Measurements from ENCODE around the gene HLA-E. TPM values are rescaled to one million over a fixed set of nuclear protein-coding genes. Genes with fewer than 3 reads are reported as not detected.
A peak's percentile ranks its signal among the peaks of the same experiment; 100 is the strongest.
"Not testable (repeated sequence)": the region's sequence is repeated elsewhere in the genome, so short reads cannot be mapped to it uniquely, and the experiment has no call there.

Gene HLA-E
- total and polyA plus RNA-seq, 4 donors = 502 to 1,209 (median 614) TPM

GRCh38 chr6:30497714-30498113 is 8.4 kb downstream of the HLA-E start:
- Histone ChIP-seq H3K9me3 (ENCODE audit: control insufficient read depth in 4 of 4, insufficient read depth in 3 of 4, low read length in 3 of 4) (no peaks in the 10 kb centered on the region), H3K4me1 (ENCODE audit: control insufficient read depth in 5 of 5, insufficient read depth in 5 of 5, low read length in 5 of 5) (peaks cover 0 to 6% (median 0%) of the 10 kb centered on the region in 5 donors), H3K9ac (ENCODE audit: insufficient read depth in 1 of 2, low read length in 2 of 2) (no peak overlapping the region), H3K27ac (ENCODE audit: low read depth in 1 of 2, low read length in 1 of 2) (peak overlapping the region in 1 of 2 donors; percentile 28), H3K27me3 (ENCODE audit: control insufficient read depth in 3 of 3, insufficient read depth in 3 of 3, low read length in 2 of 3) (peaks cover 0 to 4% (median 0%) of the 10 kb centered on the region in 3 donors), H3K36me3 (ENCODE audit: control insufficient read depth in 4 of 4, insufficient read depth in 4 of 4, low read length in 4 of 4) (peaks cover 0 to 10% (median 0%) of the 10 kb centered on the region in 4 donors), H3K4me3 (no peak overlapping the region)
- WGBS, 2 donors = 87 to 89% methylated on average over 3 of the region's 3 CpGs
- ATAC-seq (ENCODE audit: insufficient read depth, low FRiP score) (no peak), DNase-seq (no peak)
- TF ChIP-seq CTCF (IDR thresholded peaks at IDR 0.05; ENCODE audit: control extremely low read depth, extremely low read depth) = no peak

- H3K27me3 ChIP-seq (ENCODE audit: control insufficient read depth in 3 of 3, insufficient read depth in 3 of 3, low read length in 2 of 3); H3K9me3 ChIP-seq (ENCODE audit: control insufficient read depth in 4 of 4, insufficient read depth in 3 of 4, low read length in 3 of 4); H3K4me1 ChIP-seq (ENCODE audit: control insufficient read depth in 5 of 5, insufficient read depth in 5 of 5, low read length in 5 of 5); H3K36me3 ChIP-seq (ENCODE audit: control insufficient read depth in 4 of 4, insufficient read depth in 4 of 4, low read length in 4 of 4); ATAC-seq (ENCODE audit: insufficient read depth, low FRiP score); H3K27ac ChIP-seq (ENCODE audit: low read depth in 1 of 2, low read length in 1 of 2); H3K9ac ChIP-seq (ENCODE audit: insufficient read depth in 1 of 2, low read length in 2 of 2); DNase-seq; H3K4me3 ChIP-seq: not testable (repeated sequence)
- 94 to 100% methylated on average over 10 to 37 of the region's 37 CpGs for WGBS, 2 donors
These were observed 9.4 kb downstream of the HLA-E start for GRCh38 chr6:30498705-30499104.

DNA sequence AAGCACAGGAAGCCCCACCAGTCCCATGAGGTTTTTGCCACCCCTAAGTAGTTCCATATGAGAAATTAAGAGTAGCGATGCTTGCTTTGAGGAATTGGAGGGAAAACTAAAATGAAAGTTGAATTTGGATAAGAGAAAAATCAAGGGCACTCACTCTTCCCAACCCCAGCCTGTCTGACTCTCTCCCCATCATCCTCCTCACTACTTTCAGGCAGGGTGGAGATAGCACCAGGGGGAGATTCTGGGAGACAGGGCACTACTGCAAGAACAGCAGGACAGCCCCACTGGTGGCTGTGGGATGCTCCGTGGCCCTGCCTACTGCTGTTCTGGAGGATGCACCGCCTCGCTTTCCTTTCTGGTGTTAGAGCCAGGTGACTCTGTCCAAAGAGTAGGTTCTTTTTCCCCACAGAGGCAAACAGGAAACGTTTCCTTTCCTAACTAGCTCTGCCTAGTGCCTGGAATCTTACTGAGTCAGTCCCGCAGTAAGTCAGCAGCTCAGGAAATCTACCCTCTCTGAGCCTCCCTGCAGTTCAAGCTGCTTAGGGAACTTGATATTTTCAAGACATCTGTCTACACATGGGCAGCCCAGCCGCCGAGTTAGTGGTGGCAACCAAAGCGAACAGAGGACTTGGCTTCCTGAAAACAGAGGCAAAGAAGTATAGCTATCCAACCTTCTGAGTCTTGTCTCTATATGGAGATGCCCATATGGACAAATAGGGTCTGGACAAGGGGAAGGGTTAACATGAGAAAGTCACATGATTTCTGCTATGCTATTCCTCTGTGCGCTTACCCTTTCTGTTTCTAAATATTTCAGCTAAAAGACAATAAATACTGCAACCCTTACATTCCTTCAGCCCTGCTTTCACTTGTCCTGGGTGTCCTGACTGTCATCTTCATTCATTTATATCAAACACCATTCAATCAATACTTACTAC is 11.4 kb downstream of the HLA-E start:
- no peak for TF ChIP-seq CTCF (IDR thresholded peaks at IDR 0.05; ENCODE audit: control extremely low read depth, extremely low read depth)
- DNase-seq (no peak), ATAC-seq (ENCODE audit: insufficient read depth, low FRiP score) (no peak)
- no peaks in the 10 kb centered on the region for H3K36me3 ChIP-seq (ENCODE audit: control insufficient read depth in 4 of 4, insufficient read depth in 4 of 4, low read length in 4 of 4)
- no peaks in the 10 kb centered on the region for H3K9me3 ChIP-seq (ENCODE audit: control insufficient read depth in 4 of 4, insufficient read depth in 3 of 4, low read length in 3 of 4)
- no peak overlapping the region for H3K4me3 ChIP-seq
- peaks cover 0 to 3% (median 0%) of the 10 kb centered on the region in 5 donors for H3K4me1 ChIP-seq (ENCODE audit: control insufficient read depth in 5 of 5, insufficient read depth in 5 of 5, low read length in 5 of 5)
- 44 to 45% methylated on average over 10 of the region's 10 CpGs for WGBS, 2 donors
- H3K27me3 ChIP-seq (ENCODE audit: control insufficient read depth in 3 of 3, insufficient read depth in 3 of 3, low read length in 2 of 3) = peaks cover 0 to 4% (median 0%) of the 10 kb centered on the region in 3 donors
- peak overlapping the region; percentile 55 to 57 for H3K27ac ChIP-seq (ENCODE audit: low read depth in 1 of 2, low read length in 1 of 2)
- H3K9ac ChIP-seq (ENCODE audit: insufficient read depth in 1 of 2, low read length in 2 of 2) = no peak overlapping the region

Measured in lung (tissue), 12 donors.